GM23338 (cell line): Measurements from ENCODE around the gene HAGH. TPM values are rescaled to one million over a fixed set of nuclear protein-coding genes. Genes with fewer than 3 reads are reported as not detected.

Experiments
- ATAC-seq: fragments of 200-7000 bp; cut with Tn5 transposase; 3 replicates; pipeline ENCODE4 v1.9.1; 2020
- DNase-seq: peaks from one replicate; pipeline ENCODE4 v3.0.0-alpha.2; 2015; ENCODE audit warnings: low spot score
- H2AFZ ChIP-seq: fragments of 200-600 bp; sonication (generic); 2 replicates; pipeline ENCODE4 v1.8.0; 2016; ENCODE audit warnings: antibody characterized with exemption, mild to moderate bottlenecking, moderate library complexity
- H3F3A ChIP-seq: fragments of 200-600 bp; sonication (generic); replicated peaks from 2 replicates; pipeline ENCODE4 v1.8.0; 2017; ENCODE audit warnings: antibody characterized with exemption, mixed run types, low read depth
- H3K27ac ChIP-seq: fragments of 200-600 bp; sonication (generic); 2 replicates; pipeline ENCODE4 v1.6.1; 2016; ENCODE audit warnings: low read depth
- H3K27me3 ChIP-seq: fragments of 200-600 bp; sonication (generic); 2 replicates; pipeline ENCODE4 v1.8.0; 2016; ENCODE audit warnings: mild to moderate bottlenecking, mixed run types, moderate library complexity; ENCODE audit not compliant: insufficient read depth
- H3K36me3 ChIP-seq: fragments of 200-600 bp; sonication (generic); 2 replicates; pipeline ENCODE4 v1.8.0; 2016; ENCODE audit warnings: mild to moderate bottlenecking; ENCODE audit not compliant: insufficient read depth
- H3K4me1 ChIP-seq: fragments of 200-600 bp; sonication (generic); 2 replicates; pipeline ENCODE4 v1.8.0; 2016; ENCODE audit warnings: mild to moderate bottlenecking, moderate library complexity; ENCODE audit not compliant: insufficient read depth
- H3K4me2 ChIP-seq: fragments of 200-600 bp; sonication (generic); 2 replicates; pipeline ENCODE4 v1.7.1; 2017; ENCODE audit warnings: mixed run types
- H3K4me3 ChIP-seq: fragments of 200-600 bp; sonication (generic); 2 replicates; pipeline ENCODE4 v1.6.1; 2016; ENCODE audit warnings: mixed run types
- H3K79me2 ChIP-seq: fragments of 200-600 bp; sonication (generic); replicated peaks from 2 replicates; pipeline ENCODE4 v1.8.0; 2017; ENCODE audit warnings: mild to moderate bottlenecking; ENCODE audit not compliant: insufficient read depth
- H3K9me2 ChIP-seq: fragments of 200-600 bp; sonication (generic); 2 replicates; pipeline ENCODE4 v1.8.0; 2017; ENCODE audit not compliant: insufficient read depth
- H4K20me1 ChIP-seq: fragments of 200-600 bp; sonication (generic); replicated peaks from 2 replicates; pipeline ENCODE4 v1.8.0; 2017; ENCODE audit warnings: mild to moderate bottlenecking; ENCODE audit not compliant: insufficient read depth
- H3K27ac Mint-ChIP-seq: 2 replicates; pipeline ENCODE4 v1.8.0; 2020; ENCODE audit warnings: inconsistent platforms, mild to moderate bottlenecking, moderate library complexity, mixed read lengths
- H3K27me3 Mint-ChIP-seq: 3 replicates; pipeline ENCODE4 v1.8.0; 2022; ENCODE audit warnings: low read depth, mild to moderate bottlenecking, moderate library complexity, mixed read lengths, inconsistent platforms; ENCODE audit not compliant: insufficient read depth, poor library complexity
- H3K36me3 Mint-ChIP-seq: 3 replicates; pipeline ENCODE4 v1.8.0; 2021; ENCODE audit warnings: low read depth, mild to moderate bottlenecking, inconsistent platforms, moderate library complexity, mixed read lengths
- H3K4me1 Mint-ChIP-seq: 3 replicates; pipeline ENCODE4 v1.8.0; 2020; ENCODE audit warnings: mild to moderate bottlenecking, inconsistent platforms, mixed read lengths
- H3K4me3 Mint-ChIP-seq: 3 replicates; pipeline ENCODE4 v1.8.0; 2021; ENCODE audit warnings: moderate library complexity, mild to moderate bottlenecking, inconsistent platforms, mixed read lengths
- H3K9me3 Mint-ChIP-seq: 3 replicates; pipeline ENCODE4 v1.8.0; 2020; ENCODE audit warnings: moderate library complexity, mild to moderate bottlenecking, inconsistent platforms, mixed read lengths
- CREB1 ChIP-seq: fragments of 250-450 bp; sonication (Bioruptor Pico); IDR thresholded peaks from 2 replicates; pipeline ENCODE4 v1.5.0; 2020; ENCODE audit warnings: low read depth, mild to moderate bottlenecking, moderate library complexity
- EZH2 ChIP-seq: fragments of 200-600 bp; sonication (generic); IDR thresholded peaks from one replicate; pipeline ENCODE4 v1.8.0; 2017; ENCODE audit warnings: antibody characterized with exemption, mild to moderate bottlenecking, low read depth; ENCODE audit not compliant: unreplicated experiment
- EZH2phosphoT487 ChIP-seq: fragments of 200-600 bp; sonication (generic); IDR thresholded peaks from one replicate; pipeline ENCODE4 v1.8.1; 2018; ENCODE audit warnings: antibody characterized with exemption; ENCODE audit not compliant: unreplicated experiment
- JUNB ChIP-seq: IDR thresholded peaks from one replicate; pipeline ENCODE4 v1.6.1; 2016; ENCODE audit warnings: antibody characterized with exemption; ENCODE audit not compliant: unreplicated experiment
- NANOG ChIP-seq: IDR thresholded peaks from 2 replicates; pipeline ENCODE4 v1.6.1; 2016; ENCODE audit warnings: antibody characterized with exemption, borderline replicate concordance
- POLR2AphosphoS5 ChIP-seq: IDR thresholded peaks from 2 replicates; pipeline ENCODE4 v1.6.1; 2016; ENCODE audit warnings: antibody characterized with exemption, low read depth
- STAT1 ChIP-seq: IDR thresholded peaks from one replicate; pipeline ENCODE4 v1.6.1; 2016; ENCODE audit warnings: antibody characterized with exemption; ENCODE audit not compliant: unreplicated experiment
- ZNF114 ChIP-seq: fragments of 250-450 bp; sonication (Bioruptor Pico); IDR thresholded peaks from 2 replicates; pipeline ENCODE4 v1.5.0; 2020; ENCODE audit warnings: mild to moderate bottlenecking, moderate library complexity
- ZNF331 ChIP-seq: fragments of 250-450 bp; sonication (Bioruptor Pico); IDR thresholded peaks from 2 replicates; pipeline ENCODE4 v1.5.0; 2020; ENCODE audit warnings: low read depth, mild to moderate bottlenecking, moderate library complexity
- ZNF462 ChIP-seq: fragments of 250-450 bp; sonication (Bioruptor Pico); IDR thresholded peaks from 2 replicates; pipeline ENCODE4 v1.5.0; 2020; ENCODE audit warnings: mild to moderate bottlenecking, moderate library complexity
- polyA plus RNA-seq: library from polyadenylated mRNA; unstranded; fragments of >200 nt; fragmentation: Nextera tagmentation; extraction: Ambion mirVana; gene quantifications from 2 replicates; pipeline ENCODE4 v1.2.1, GENCODE V29; 2016
- total RNA-seq: library from RNA; depleted of rRNA; stranded (reverse); fragments of >200 nt; shearing (Covaris generic); gene quantifications from 2 replicates; pipeline ENCODE4 v1.2.3, GENCODE V29; 2014
- TF ChIP-seq, protein P1 (sequence below): IDR thresholded peaks from 2 replicates; pipeline ENCODE4 v1.6.1; 2016; ENCODE audit warnings: antibody characterized with exemption
- TF ChIP-seq, protein P2 (sequence below), 2 experiments: fragments of 200-600 bp in 1 of 2; sonication (generic) in 1 of 2; conservative IDR thresholded peaks; 2 replicates each; pipeline versions ENCODE4 v1.5.1 to v1.6.1; 2016 to 2017; ENCODE audit warnings: antibody characterized with exemption in 2 of 2, low read depth in 2 of 2, mild to moderate bottlenecking in 2 of 2, moderate library complexity in 1 of 2

Gene HAGH
- total and polyA plus RNA-seq, 2 experiments from 2014 or later, result 24.7 to 28.9 TPM

DNA sequence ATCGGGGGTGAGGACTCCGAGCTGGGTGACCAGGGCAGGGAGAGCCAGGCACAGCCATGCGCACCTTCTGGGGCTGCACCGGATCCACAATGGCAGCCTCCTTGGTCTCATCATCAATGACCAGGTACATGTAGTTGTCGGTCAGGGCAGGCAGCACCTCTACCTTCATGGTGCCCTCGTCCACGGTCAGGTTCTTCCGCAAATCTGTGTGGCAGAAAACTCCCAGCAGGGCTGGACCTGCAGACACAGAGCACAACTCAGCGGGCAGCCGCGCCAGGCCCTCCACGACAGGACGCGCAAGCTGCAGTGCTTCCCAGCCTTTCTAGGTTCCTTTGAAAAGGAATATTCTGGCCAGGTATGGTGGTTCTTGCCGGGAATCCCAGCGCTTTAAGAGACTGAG, 3.8 kb downstream of the HAGH start:
- H3K36me3 Mint-ChIP-seq, result peaks cover 2% of the 10 kb centered on the region; the same call in 1 of the 3 replicates
- peaks cover 3% of the 10 kb centered on the region for H3K4me1 Mint-ChIP-seq
- no peak overlapping the region for H3K4me3 ChIP-seq
- ATAC-seq, result no peak
- H3K27ac Mint-ChIP-seq, result no peak overlapping the region
- H3K79me2 ChIP-seq, result peaks cover 12% of the 10 kb centered on the region
- H3K27me3 ChIP-seq, result no peaks in the 10 kb centered on the region
- no peaks in the 10 kb centered on the region for H3K9me2 ChIP-seq
- H3K4me1 ChIP-seq, result peaks cover 2% of the 10 kb centered on the region
- H3K27me3 Mint-ChIP-seq, result peaks cover 16% of the 10 kb centered on the region
- peaks cover 3% of the 10 kb centered on the region; the same call in 1 of the 3 replicates for H3K9me3 Mint-ChIP-seq
- H2AFZ ChIP-seq, result no peak overlapping the region
- 0 out of 2 replicates have a peak, but pooled peaks cover 6% of the 10 kb centered on the region for H3F3A ChIP-seq
- no peak overlapping the region for H3K27ac ChIP-seq
- no peak overlapping the region for H3K4me2 ChIP-seq
- DNase-seq, result no peak
- H3K4me3 Mint-ChIP-seq, result no peak overlapping the region
- TF ChIP-seq EZH2phosphoT487 (no peak), STAT1 (no peak), NANOG (no peak), POLR2AphosphoS5 (no peak), ZNF462 (CRISPR knock-in tag) (no peak), JUNB (no peak), EZH2 (no peak), ZNF331 (CRISPR knock-in tag) (no peak), CREB1 (no peak), ZNF114 (CRISPR knock-in tag) (no peak)
- TF ChIP-seq, protein P1, sequence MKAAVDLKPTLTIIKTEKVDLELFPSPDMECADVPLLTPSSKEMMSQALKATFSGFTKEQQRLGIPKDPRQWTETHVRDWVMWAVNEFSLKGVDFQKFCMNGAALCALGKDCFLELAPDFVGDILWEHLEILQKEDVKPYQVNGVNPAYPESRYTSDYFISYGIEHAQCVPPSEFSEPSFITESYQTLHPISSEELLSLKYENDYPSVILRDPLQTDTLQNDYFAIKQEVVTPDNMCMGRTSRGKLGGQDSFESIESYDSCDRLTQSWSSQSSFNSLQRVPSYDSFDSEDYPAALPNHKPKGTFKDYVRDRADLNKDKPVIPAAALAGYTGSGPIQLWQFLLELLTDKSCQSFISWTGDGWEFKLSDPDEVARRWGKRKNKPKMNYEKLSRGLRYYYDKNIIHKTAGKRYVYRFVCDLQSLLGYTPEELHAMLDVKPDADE, result no peak
- TF ChIP-seq, protein P2, sequence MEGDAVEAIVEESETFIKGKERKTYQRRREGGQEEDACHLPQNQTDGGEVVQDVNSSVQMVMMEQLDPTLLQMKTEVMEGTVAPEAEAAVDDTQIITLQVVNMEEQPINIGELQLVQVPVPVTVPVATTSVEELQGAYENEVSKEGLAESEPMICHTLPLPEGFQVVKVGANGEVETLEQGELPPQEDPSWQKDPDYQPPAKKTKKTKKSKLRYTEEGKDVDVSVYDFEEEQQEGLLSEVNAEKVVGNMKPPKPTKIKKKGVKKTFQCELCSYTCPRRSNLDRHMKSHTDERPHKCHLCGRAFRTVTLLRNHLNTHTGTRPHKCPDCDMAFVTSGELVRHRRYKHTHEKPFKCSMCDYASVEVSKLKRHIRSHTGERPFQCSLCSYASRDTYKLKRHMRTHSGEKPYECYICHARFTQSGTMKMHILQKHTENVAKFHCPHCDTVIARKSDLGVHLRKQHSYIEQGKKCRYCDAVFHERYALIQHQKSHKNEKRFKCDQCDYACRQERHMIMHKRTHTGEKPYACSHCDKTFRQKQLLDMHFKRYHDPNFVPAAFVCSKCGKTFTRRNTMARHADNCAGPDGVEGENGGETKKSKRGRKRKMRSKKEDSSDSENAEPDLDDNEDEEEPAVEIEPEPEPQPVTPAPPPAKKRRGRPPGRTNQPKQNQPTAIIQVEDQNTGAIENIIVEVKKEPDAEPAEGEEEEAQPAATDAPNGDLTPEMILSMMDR (conservative IDR thresholded peaks at IDR 0.05; ENCODE audit: low read depth in 2 of 2), result no peak
- no peaks in the 10 kb centered on the region; the same call in 1 of the 2 replicates for H4K20me1 ChIP-seq
- H3K36me3 ChIP-seq, result no peaks in the 10 kb centered on the region
